NOMO-1 treated with dmso at 0.1 percent for 144 hours (cell line): Measurements from ENCODE around the gene SND1.
"Not testable (repeated sequence)": the region's sequence is repeated elsewhere in the genome, so short reads cannot be mapped to it uniquely, and the experiment has no call there.

Experiments
- DNase-seq: peaks from one replicate; lab custom pipeline; 2025; ENCODE audit not compliant: unreplicated experiment; lab: John Stamatoyannopoulos, UW

SND1 gene

GRCh38 chr7:127822822-127823508 lies 171.0 kb downstream of the SND1 start:
- DNase-seq, result no peak

GRCh38 chr7:127824682-127825081 lies 172.7 kb downstream of the SND1 start:
- no peak for DNase-seq

GRCh38 chr7:127828843-127829500 lies 177.0 kb downstream of the SND1 start:
- DNase-seq, result no peak

- no peak for DNase-seq
Measured at GRCh38 chr7:127831318-127832219, 179.6 kb downstream of the SND1 start.

GRCh38 chr7:127832592-127832991 lies 180.6 kb downstream of the SND1 start:
- DNase-seq, result no peak

- DNase-seq, result no peak
Measured at GRCh38 chr7:127833641-127834040, 181.6 kb downstream of the SND1 start.

- no peak for DNase-seq
Measured at GRCh38 chr7:127835679-127836078, 183.7 kb downstream of the SND1 start.

- DNase-seq, result not testable (repeated sequence)
Measured at GRCh38 chr7:127837816-127838410, 185.9 kb downstream of the SND1 start.

GRCh38 chr7:127838816-127839415 lies 186.9 kb downstream of the SND1 start:
- DNase-seq, result no peak

- DNase-seq, result no peak
Measured at GRCh38 chr7:127840226-127840951, 188.4 kb downstream of the SND1 start.

GRCh38 chr7:127844165-127844564 lies 192.2 kb downstream of the SND1 start:
- no peak for DNase-seq

- no peak for DNase-seq
Measured at GRCh38 chr7:127844707-127845331, 192.8 kb downstream of the SND1 start.

GRCh38 chr7:127845522-127846214 lies 193.7 kb downstream of the SND1 start:
- no peak for DNase-seq

GRCh38 chr7:127847641-127848040 lies 195.6 kb downstream of the SND1 start:
- DNase-seq, result no peak

- no peak for DNase-seq
Measured at GRCh38 chr7:127848241-127848640, 196.2 kb downstream of the SND1 start.

GRCh38 chr7:127850195-127850594 lies 198.2 kb downstream of the SND1 start:
- DNase-seq, result no peak

- no peak for DNase-seq
Measured at GRCh38 chr7:127854383-127854782, 202.4 kb downstream of the SND1 start.

- DNase-seq, result no peak
Measured at GRCh38 chr7:127857464-127857841, 205.5 kb downstream of the SND1 start.
